ENCODE measurements around the gene AMOTL2.

AMOTL2 gene

GRCh38 chr3:134378818-134379217 lies 4.6 kb upstream of the AMOTL2 start:
- no peak for DNase-seq (ENCODE audit: low read depth in 2 of 2)

GRCh38 chr3:134378384-134378783 lies 4.1 kb upstream of the AMOTL2 start:
- no peak for DNase-seq (ENCODE audit: low read depth in 2 of 2)

- no peak for DNase-seq (ENCODE audit: low read depth in 2 of 2)
Measured at GRCh38 chr3:134377896-134378295, 3.6 kb upstream of the AMOTL2 start.

DNA sequence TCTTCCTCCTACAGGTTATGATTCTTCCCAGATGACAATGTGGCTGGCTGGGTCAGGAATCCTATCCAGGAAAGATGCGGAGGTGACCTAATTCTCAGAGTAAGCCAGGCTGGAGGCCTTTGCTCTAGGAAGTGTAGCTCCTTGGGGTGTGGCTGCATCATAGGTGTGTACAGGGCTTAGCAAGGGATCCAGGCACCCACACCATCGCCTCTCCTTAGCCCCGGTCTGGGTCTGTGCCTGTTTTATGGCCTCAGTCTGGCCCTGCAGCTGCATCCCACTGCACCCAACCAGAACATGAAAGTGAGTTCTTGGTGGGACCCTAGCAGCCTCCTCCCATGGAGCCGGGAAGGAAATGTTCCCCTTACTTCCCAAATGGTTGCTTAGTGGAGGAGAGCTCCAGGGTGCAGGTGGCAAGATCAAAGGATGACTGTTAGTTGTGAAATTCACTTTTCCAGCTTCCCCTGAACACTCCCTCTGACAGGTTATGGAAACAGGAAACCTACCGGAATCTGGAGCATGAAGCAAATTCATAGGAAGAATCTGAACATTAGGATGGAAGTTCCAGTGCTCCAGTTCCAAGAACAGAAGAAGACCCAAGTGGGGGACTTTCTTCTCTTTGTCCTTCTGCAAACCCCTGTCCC lies 2.7 kb upstream of the AMOTL2 start:
- DNase-seq (ENCODE audit: low read depth in 2 of 2), result no peak

GRCh38 chr3:134376385-134376765 lies 2.1 kb upstream of the AMOTL2 start:
- no peak for DNase-seq (ENCODE audit: low read depth in 2 of 2)

DNA sequence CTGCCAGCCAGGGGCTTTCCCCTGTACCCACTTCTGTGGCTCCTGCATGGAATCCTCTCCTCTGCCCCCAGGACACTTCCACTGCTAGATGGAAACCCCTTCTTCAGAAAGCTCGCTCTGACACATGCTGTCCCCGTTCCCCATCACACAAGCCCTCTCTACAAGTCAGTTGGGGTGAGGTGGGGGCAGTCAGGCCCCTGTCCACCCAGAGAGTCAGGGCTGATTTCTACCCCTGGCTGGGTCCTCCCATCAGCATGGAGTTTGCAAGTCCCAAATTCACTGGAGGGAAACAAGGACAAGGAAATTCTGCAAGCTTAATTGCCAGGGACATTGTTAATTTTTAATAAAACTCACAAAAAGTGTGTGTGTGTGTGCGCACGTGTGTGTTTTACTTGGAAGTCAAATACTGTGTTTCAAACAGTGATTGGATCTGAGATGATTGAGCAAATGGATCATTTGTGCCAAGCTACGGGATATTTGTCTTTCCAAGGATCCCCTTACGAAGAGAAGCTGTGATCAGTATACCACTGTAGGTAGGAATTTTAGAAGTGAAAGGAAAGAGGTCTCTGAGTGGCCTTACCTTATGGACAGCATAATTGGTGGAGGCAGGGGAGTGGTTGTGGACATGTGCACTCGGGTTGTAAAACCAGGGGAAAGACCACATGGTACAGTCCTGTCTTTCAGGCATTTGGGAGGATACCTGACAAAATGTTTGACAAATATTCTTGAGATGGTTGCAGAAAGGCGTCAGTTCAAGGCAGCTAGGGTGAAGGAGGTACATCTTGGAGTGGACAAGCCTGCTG lies 1.5 kb upstream of the AMOTL2 start:
- DNase-seq (ENCODE audit: low read depth in 2 of 2), result no peak

GRCh38 chr3:134374791-134375581 lies 739 bp upstream of the AMOTL2 start:
- DNase-seq (ENCODE audit: low read depth in 2 of 2), result no peak

DNA sequence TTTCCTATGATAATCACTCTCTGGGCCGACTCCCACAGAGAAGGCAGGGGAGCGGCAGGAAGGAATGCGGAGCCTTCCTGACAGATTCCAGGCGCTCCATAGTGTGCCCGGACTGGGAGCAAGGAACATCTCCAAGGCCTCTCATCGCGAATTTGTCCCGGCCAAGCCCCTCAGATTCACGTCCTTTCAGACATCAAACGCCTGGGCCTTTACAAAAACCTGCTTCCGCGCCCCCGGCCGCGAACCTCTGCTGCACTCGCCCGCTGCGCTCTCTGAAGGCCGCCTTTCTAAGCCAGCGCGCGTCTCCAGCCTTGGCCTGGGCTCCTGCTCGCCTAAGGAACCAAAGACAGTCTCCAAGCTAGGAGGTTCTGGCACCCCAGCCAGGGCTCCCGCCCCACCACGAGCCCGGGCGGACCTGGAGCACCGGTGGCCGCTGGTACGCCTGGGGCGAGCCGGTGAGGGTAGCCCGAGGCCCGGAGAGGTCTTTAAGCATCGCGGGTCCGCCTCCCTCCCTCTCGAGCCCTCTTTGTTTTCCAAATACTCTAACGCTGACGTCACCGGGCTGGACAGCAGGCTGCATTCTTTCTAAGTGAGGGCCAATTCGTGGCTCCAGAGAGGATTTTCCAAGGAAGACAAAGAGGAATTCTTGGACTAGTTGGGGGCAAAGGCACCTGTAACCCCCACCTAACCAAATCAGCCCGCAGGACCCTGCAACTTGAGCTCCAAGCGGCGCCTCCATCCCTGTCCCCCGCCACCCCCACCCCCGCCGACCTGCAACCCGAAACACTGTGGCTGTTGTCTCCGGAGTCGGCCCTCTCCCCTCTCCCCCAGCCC lies 759 bp downstream of the AMOTL2 start:
- DNase-seq (ENCODE audit: low read depth in 2 of 2), result no peak

DNA sequence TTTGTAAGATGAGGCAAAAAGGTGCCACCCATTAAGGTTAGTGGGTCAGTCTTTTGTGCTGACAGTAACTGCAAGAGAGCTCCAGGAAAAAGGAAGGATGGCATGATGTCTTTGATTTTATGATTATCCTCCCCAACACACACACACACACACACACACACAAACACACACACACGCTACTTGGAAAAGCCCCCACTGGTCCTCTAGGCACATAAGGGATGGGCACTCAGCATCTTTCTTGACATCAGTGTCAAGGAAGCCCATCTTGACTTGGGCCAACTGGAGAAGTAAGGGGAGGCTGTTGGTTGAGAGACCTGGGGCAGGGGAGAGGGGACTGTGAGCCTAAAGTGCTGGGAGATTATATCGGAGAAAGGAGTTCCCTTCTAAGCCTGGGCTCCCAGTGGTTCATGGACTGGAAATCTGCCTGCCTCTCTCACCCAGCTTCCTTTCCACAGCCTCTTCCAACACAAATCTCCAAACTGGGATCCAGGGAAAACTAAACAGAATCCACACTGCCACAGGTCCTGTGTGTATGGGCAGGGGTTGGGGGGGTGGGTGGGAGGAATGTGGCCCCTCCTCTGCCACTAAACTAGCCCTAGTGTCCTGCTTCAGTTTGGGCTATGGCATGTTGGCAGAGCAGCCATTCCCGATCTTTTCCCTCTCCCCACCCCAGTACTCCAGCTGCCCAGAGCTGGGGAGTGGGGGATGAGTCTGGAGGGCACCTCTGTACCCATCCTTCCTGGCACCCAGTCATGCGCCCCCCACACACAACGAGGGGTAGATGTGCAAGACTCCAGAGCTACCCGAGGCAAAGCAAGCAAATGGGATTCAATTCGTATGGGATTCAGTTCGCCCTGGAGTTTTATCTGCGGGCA lies 1.6 kb downstream of the AMOTL2 start:
- DNase-seq (ENCODE audit: low read depth in 2 of 2), result no peak

GRCh38 chr3:134371542-134372324 lies 2.5 kb downstream of the AMOTL2 start:
- no peak for DNase-seq (ENCODE audit: low read depth in 2 of 2)

DNA sequence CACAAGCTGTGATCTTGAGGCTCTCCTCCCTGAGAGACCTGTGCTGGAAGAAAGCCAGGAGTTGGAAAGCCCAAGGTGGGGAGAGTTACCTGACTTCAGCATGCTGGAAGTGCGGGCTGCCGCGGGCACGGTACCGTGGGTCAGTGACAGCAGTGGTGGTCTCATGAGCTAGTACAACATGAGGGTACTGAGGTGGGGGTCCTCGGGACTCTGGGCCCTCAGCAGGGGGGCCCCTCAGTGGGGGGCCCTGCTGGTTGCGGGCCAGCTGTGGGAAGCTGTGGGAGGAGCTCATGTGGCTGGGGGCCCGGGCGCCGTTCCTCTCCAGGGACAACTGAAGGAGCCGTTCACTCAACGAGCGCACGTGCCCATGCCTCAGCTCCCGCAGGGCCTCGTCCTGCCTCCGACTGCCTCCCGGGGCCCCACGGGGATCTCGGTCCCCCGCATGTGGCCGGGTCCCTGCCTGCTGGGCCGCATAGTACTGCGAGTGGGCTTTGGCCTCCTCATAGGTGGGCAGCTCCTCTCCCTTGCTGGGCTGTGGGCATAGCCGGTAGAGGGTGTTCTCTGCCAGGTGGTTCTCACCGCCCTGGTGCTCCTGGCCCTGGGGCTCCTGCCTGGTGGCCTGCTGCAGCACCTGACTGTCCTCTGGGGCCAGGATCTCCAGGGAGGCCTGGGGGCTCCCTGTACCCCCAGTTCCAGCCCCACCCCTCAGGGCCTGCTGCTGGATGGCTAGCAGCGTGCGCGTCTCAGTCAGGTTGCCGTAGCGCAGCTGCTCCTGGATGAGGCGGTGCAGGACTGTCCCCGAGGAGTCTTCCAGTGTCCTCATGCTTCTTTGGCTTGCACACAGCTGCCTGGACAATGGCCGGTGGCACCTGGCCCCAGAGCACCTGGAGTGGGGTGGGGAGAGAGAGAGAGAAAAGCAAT lies 3.4 kb downstream of the AMOTL2 start:
- DNase-seq (ENCODE audit: low read depth in 2 of 2), result no peak

GRCh38 chr3:134369861-134370596 lies 4.2 kb downstream of the AMOTL2 start:
- DNase-seq (ENCODE audit: low read depth in 2 of 2), result no peak

DNA sequence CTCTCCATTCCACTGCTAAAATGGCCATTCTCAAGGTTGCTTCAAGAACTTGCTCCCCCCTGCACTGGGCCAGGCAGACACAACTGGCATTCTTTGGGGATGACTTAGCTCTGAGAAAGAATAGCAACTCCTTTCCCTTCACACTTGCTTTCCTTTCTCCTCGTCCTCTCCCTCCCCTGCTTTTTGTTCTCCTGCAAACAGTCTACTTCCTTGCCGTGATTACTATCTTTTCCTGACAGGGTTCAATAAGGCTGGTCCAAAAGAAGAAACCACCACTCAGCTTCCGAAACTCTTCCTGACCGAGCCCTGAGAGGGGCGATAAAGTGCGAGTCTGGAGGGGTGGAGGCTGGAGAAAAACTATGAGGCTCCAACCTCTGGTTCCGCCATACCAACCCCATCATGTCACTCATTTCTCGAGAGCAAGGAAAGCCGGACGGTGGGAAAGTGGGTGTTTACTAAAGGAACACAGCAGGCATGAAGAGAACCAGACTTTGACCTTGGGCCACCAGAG lies 5.0 kb downstream of the AMOTL2 start:
- no peak for DNase-seq (ENCODE audit: low read depth in 2 of 2)

GRCh38 chr3:134368751-134369105 lies 5.5 kb downstream of the AMOTL2 start:
- no peak for DNase-seq (ENCODE audit: low read depth in 2 of 2)

DNA sequence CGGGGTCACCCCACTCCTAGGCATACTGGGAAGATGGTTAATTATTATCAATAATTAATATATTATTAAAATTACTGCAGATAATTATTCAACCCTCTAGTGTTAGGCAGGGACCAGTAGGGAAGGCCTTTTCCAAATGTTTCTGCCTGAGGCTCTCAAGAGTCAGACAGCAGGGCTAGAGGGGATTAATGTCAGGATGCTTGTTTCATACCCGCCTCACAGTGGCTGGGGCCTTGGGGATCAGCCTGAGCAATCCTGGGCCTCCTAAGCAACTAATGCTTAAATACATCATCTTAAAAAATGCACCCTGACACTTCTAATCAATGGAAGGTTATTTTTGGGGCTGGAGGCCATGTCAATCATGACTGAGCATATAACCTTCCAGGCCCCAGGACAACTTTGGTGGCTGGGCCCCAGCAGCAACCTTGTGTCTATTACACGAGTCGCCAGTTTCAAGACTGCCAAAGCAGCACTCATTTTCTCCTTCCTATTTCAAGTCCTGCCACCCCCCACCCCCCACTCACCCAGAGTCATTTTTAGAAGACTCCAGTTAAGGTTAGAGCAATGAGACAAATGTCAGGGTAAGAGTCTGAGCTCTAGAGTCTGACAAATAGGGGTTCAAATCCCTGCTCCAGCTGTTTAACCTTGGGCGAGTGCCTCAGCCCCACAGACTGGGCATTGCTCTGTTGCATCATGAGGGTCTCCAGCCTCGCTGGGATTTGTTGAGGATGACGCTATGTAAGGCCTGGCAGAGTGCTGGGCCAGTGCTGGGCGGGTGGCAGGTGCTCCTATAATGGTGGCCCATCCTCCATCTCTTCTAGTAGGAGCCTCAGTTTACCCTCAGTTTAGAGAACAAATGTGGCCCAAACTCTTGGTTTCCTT lies 6.1 kb downstream of the AMOTL2 start:
- DNase-seq (ENCODE audit: low read depth in 2 of 2), result no peak

DNA sequence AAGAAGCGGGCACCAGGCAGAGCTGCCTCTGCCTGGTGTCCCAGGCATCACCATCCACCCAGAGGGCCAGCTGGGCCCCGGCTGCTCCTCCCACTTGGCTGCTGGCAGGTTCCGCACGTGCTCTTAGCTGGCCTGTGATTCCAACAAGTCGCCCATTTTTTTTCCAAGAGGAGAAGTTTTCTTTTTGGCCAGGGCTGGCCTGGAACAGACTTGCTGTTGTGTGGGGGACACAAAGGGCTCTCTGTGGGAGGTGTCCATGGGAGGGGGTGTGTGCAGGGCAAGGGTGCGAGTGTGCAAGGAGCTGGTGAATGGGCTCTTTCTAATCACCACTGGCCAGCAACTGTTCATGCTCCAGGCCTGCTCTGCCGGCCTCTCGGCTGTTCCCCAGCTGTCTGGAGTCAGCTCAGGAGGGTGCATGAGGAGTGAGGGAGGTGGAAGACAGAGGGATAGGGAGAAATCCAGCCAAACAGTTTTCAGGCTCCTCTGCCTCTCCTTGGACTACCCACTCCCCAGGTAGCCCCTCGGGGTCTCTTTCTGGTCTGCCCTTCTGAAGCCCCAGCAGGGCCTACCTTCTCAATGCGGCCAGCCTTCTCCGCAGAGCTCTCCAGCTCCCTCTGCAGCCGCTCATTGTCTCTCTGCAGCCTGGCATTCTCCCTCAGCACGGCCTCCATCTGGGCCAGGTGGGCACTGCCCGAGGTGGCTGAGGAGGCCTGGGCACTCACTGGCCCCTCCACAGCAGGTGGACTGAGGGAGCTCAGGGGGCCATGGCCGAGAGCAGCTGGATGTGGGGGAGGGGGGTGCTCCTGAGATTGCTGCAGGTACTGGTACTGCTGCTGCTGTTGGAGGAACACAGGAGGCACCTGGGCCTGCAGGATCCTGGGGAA lies 7.1 kb downstream of the AMOTL2 start:
- DNase-seq (ENCODE audit: low read depth in 2 of 2), result no peak

All from stimulated activated CD8-positive, alpha-beta memory T cell treated with anti-CD3 and anti-CD28 coated beads, Interleukin-7, amount 100 ng/mL, for 1 hour (primary cell).